Left lobe of liver (tissue), 2 donors: ENCODE results near the gene HELZ. TPM values are rescaled to one million over a fixed set of nuclear protein-coding genes. Genes with fewer than 3 reads are reported as not detected.
"Not testable (repeated sequence)": the region's sequence is repeated elsewhere in the genome, so short reads cannot be mapped to it uniquely, and the experiment has no call there.

Experiments
- ATAC-seq: fragments of 200-7000 bp; cut with Tn5 transposase; one replicate; pipeline ENCODE4 v1.9.1; 2020; ENCODE audit warnings: mild to moderate bottlenecking, moderate library complexity
- DNase-seq: peaks from one replicate; pipeline ENCODE4 v3.0.0-alpha.2; 2020; ENCODE audit warnings: low spot score
- total RNA-seq: library from RNA; stranded (reverse); gene quantifications from one replicate; pipeline ENCODE4 v1.2.1, GENCODE V29; 2021
- donor health status: DM: no; HTN: no; CAD: no; lungs with moderate emphysema.
- donor health status: DM: no; HTN: yes; CAD: no.

The HELZ gene
- total RNA-seq, 1 donor from 2014 or later, result 31.7 TPM

- DNase-seq (no peak), ATAC-seq (no peak)
These were observed 121.3 kb downstream of the HELZ start for GRCh38 chr17:67123699-67124098.

GRCh38 chr17:67121316-67121891 lies 123.6 kb downstream of the HELZ start:
- DNase-seq (no peak), ATAC-seq (peak; percentile 57)

DNA sequence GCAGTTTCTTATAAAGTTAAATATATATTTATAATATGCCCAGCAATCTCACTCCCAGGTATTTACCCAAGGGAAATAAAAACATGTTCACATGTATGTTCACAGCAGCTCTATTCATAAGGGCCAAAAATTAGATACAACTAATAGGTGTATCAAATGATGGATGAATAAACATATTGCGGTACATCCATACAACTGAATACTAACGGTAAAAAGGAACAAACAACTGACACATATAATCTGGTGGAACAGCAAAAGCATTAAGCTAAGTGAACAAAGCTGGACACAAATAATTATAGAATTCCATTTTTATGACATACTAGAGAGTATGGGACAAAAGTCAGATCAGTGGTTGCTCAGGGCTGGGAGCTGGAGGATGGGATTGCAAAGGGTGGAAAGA lies 125.9 kb downstream of the HELZ start:
- no peak for ATAC-seq
- no peak for DNase-seq

DNA sequence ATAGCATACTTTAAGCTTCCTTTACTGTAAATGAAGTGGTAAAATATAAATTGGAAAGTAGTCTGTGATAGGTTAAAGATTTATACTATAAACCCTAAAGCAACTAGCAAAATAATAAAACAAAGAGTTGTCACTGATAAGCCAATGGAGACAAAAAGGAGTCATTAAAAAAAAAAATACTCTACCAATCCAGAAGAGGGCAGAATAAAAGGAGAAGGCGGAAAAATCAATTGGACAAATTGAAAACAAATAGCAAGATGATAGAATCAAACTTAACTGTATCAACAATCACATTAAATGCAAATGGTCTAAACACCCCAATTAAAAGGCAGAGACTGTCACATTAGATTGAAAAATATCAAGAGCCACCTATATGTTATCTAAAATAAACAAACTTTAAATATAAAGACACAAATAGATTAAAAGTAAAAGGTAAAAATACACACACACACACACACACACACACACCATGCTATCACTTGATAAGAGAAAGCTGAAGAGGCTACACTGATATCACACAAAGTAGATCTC lies 128.9 kb downstream of the HELZ start:
- ATAC-seq, result no peak
- DNase-seq, result no peak

DNA sequence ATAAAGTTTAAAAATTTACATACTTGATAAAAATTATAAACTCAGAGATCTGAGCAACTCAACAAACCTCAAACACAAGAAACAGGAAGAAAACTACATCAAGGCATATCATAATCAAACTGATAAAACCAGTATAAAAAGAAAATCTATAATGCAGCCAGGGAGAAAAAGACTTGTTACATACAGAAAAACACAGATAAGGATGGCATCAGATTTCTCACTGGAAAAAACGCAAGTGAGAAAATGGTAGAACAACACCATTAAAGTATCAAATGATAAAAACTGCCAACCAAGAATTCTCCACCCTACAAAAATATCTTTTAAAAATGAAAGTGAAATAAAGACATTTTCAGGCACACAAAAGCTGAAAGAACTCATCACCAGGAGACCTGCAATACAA lies 129.6 kb downstream of the HELZ start:
- DNase-seq, result no peak
- ATAC-seq, result no peak

DNA sequence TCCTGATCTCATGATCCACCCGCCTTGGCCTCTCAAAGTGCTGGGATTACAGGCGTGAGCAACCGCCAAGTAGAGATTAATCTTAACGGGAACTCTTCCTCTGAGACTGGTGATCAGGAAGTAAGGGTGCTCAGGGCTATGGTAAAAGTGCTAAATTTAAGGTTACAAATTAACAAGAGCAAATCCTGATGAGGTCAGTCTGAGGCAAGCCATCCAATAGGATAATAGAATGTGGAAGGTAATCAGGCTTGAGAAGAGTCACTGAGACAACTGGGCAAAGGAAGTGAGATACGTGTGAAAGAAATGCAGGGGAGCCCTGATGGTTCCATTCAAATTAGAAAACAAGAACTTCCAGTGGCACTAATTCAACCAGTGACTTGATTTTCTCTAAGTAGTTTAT lies 131.5 kb downstream of the HELZ start:
- ATAC-seq, result no peak
- DNase-seq, result no peak

DNA sequence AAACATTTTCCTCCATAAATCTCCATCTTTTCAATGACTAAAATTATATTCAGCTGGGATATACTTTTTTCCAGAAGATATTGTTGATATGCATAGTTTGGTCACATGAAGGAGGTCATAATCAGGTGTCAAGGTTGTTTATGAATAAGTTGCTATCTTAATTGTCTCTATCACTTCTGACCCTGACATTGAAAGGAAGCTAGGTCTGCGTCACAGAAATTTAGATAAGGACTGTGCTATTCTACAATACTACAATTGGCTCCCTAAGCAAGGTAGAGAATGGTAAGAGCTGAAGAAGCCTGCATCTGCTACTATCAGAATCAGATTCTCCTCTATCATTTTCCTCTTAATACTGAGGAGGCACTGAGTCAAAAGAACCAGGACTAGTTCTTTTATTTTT lies 133.2 kb downstream of the HELZ start:
- peak; percentile 34 for ATAC-seq

GRCh38 chr17:67111327-67111726 lies 133.7 kb downstream of the HELZ start:
- ATAC-seq (no peak), DNase-seq (no peak)

More for the DNA sequence above, 133.2 kb downstream of the HELZ start:
- no peak for DNase-seq

- ATAC-seq (no peak), DNase-seq (no peak)
These were observed 134.4 kb downstream of the HELZ start for GRCh38 chr17:67110619-67111018.

- ATAC-seq, result no peak
- DNase-seq, result no peak
These were observed 135.9 kb downstream of the HELZ start for GRCh38 chr17:67109111-67109510.

DNA sequence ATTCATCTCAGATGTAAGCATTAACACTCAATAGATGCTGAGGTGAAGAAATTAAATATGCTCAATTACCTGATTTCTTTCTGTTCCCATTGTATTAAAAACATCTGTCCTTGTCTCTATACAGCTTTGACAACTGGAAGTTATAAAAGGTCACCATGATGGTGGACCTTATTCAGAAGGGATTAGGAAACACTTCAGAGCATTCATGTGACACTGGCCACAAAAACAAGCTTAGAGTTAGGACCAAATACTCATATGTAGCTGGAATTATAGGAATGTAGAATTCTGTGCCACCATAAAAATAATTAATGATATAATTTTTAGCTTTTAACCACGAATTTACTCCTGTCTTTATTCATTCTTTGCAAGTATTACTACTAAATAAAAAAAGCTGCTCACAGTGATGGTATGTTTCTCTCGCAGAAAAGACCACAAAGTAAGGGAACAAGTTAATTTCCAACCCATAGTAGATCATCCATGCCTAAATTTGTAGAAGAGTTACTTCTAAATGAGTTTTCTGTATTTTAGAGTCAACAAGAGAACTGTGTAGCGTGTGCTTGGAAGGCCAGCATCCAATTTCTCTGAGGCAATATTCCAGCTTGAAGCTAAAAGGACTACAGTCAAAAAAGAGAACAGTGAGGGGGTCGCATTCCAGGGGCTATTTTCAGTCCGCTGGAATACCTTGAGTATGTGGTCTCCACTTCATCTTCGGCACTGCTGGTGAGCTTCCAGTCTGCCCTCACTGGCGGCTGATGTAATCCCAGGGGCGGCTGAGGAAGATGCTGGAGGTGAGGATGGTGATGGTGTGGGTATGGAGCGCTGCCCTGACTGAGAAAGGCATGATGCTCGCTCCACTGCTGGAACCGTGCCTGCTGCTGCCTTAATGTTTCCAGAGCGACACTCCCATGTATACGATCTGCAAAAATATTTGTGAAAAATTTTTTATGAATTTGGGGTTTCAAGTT lies 136.9 kb downstream of the HELZ start:
- DNase-seq (no peak), ATAC-seq (no peak)

DNA sequence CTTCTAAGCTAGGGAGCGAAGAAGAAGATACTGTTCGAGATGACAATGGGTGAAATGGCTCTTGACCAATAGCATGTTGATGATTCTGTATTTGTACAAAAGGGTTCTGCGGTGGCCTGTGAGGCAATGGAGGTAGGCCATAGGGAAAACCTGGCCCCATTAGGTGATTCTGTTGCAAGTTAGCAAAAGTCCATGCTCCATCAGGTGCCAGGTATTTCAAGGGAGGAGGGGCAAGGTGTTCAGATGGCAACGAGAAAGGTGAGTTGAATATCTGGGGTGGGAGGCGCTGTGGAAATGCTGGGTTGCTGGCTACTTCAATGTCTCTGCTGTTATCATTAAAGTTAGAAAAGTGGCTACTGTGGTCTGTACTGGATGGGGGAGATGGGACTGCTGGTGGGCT lies 137.8 kb downstream of the HELZ start:
- DNase-seq, result no peak
- ATAC-seq, result no peak

DNA sequence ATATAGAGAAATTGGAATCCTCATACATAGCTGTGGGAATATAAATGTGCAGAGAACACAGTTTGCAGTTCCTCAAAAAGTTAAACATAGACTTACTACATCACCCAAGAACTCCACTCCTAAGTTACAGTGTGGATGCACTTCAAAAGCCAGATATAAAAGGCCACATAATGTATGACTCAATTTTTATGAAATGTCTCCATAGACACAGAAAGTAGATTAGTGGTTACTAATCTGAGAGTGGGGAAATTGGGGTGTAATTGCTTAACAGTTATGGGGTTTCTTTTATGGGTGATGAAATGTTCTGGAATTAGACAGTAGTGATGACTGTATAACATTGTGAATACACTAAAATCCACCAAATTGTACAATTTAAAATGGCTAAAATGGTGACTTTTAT lies 139.8 kb downstream of the HELZ start:
- no peak for ATAC-seq
- DNase-seq, result no peak

DNA sequence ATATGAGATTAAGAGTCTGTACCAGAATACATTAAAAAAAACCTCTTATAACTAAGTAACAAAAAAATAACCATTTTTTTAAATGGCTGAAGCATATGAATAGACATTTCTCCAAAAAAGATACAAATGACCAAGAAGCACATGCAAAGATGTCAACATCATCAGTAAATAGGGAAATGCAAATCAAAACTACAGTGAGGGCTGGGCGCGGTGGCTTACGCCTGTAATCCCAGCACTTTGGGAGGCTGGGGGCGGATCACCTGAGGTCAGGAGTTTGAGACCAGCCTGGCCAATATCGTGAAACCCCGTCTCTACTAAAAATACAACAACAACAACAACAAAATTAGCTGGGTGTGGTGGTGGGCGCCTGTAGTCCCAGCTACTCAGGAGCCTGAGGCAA lies 140.4 kb downstream of the HELZ start:
- not testable (repeated sequence) for DNase-seq, ATAC-seq

GRCh38 chr17:67098006-67098405 lies 147.0 kb downstream of the HELZ start:
- ATAC-seq, result no peak
- no peak for DNase-seq

DNA sequence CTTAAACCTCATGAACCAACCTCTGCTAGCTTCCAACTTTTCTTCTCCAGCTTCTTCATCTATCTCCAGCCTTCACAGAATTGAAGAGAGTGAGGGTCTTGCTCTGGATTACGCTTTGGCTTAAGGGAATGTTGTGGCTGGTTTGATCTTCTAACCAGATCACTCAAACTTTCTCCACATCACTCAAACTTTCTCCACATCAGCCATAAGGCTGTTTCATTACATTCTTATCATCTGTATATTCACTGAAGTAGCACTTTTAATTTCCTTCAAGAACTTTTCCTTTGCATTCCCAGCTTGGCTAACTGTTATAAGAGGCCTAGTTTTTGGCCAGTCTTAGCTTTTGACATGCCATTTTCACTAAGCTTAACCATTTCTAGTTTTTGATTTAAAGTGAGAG lies 148.4 kb downstream of the HELZ start:
- ATAC-seq (no peak), DNase-seq (no peak)

GRCh38 chr17:67095803-67096202 lies 149.2 kb downstream of the HELZ start:
- DNase-seq (no peak), ATAC-seq (no peak)

GRCh38 chr17:67095291-67095690 lies 149.7 kb downstream of the HELZ start:
- ATAC-seq, result peak; percentile 59
- DNase-seq, result not testable (repeated sequence)

DNA sequence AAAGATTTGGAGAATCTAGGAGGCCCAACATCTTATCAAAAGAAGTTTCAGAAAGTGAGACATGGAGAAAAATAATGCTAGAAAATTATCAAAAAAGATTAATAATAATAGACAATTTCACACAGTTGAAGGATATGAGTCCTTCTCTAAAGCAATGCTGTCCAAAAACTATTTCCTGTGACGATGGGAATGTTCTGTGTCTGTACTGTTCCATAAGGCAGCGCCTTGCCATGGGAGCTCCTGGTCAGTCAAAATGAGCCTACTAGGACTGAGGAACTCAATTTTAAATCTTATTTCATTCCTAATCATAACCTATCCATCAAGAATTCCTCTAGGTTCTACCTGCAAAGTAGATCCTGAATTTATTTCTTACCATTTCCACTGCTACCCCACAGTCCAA lies 151.6 kb downstream of the HELZ start:
- ATAC-seq, result no peak
- no peak for DNase-seq

GRCh38 chr17:67092710-67093109 lies 152.3 kb downstream of the HELZ start:
- not testable (repeated sequence) for DNase-seq, ATAC-seq

- DNase-seq (no peak), ATAC-seq (no peak)
These were observed 152.7 kb downstream of the HELZ start for GRCh38 chr17:67092291-67092690.

- DNase-seq (no peak), ATAC-seq (no peak)
These were observed 154.7 kb downstream of the HELZ start for GRCh38 chr17:67090341-67090740.
